ENCODE data around the gene SYT8. TPM values are rescaled to one million over a fixed set of nuclear protein-coding genes. Genes with fewer than 3 reads are reported as not detected.
"Not testable (repeated sequence)": the region's sequence is repeated elsewhere in the genome, so short reads cannot be mapped to it uniquely, and the experiment has no call there.

SYT8 gene
- total RNA-seq, 1 experiment from 2014 or later, result 1.0 TPM

DNA sequence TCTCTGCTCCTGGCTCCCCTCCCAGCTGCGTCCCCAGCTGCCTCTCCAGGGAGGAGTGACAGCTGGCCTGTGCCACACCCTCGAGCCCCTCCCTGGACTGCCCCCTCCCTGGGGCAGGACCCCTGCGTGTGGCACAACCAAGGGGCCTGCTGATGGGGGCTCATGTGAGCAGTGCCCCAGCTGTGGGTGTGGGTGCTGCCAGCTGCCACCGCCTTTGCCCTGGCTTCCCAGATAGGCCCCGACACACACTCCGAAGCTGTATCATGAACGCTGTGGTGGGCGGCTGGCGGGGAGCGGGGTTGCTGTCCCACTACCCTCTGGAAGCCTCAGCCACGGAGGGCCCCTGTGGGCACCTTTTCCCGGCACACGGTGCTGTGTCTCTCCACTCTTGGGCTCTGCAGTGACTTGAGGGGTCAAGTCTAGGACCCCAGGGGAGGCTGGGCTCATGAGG, 41.1 kb downstream of the SYT8 start:
- BruUV-seq (replicated peaks); ATAC-seq; H3K79me2 ChIP-seq (ENCODE audit: insufficient read depth, low read length); intact Hi-C loops (cut with micrococcal nuclease); H3K9ac ChIP-seq (ENCODE audit: low read length); H4K20me1 ChIP-seq (ENCODE audit: insufficient read depth); H3K27ac ChIP-seq (ENCODE audit: low read depth, low read length); H3K27me3 ChIP-seq (ENCODE audit: insufficient read depth, low read length); DNase-seq (ENCODE audit: low read depth, low spot score); H3K4me3 ChIP-seq (replicated peaks in 1 of 2; ENCODE audit: low read depth in 1 of 2, low read length in 2 of 2); POLR2A ChIA-PET; H3K9me2 ChIP-seq (ENCODE audit: insufficient read depth); H2AFZ ChIP-seq (ENCODE audit: low read depth, low read length, poor library complexity, severe bottlenecking); H3K9me3 ChIP-seq (ENCODE audit: control insufficient read depth in 1 of 2, insufficient read depth in 1 of 2, low read depth in 1 of 2, low read length in 2 of 2); H3K4me2 ChIP-seq (ENCODE audit: low read length); H3K36me3 ChIP-seq (ENCODE audit: control insufficient read depth in 1 of 2, insufficient read depth in 2 of 2, low read length in 2 of 2); H3K4me1 ChIP-seq (ENCODE audit: control insufficient read depth in 1 of 2, insufficient read depth in 2 of 2, low read length in 2 of 2): not testable (repeated sequence)
- CTCF ChIA-PET, result interaction anchor here (0.7 to 2.4 kb wide), 13 partner anchors 11 to 281 kb away, joined by 3 to 19 read pairs (median 4); partner anchors contain the start of gene SYT8
- RAD21 ChIA-PET (ENCODE audit: low non-redundant PET in 1 of 2, low total read pairs in 2 of 2, uncharacterized antibody in 2 of 2, unreplicated experiment in 2 of 2), result interaction anchor here in 1 of 2 experiments (1.0 kb wide), 1 partner anchor 40 kb away, joined by 5 read pairs; no protein-coding TSS in a partner anchor

DNA sequence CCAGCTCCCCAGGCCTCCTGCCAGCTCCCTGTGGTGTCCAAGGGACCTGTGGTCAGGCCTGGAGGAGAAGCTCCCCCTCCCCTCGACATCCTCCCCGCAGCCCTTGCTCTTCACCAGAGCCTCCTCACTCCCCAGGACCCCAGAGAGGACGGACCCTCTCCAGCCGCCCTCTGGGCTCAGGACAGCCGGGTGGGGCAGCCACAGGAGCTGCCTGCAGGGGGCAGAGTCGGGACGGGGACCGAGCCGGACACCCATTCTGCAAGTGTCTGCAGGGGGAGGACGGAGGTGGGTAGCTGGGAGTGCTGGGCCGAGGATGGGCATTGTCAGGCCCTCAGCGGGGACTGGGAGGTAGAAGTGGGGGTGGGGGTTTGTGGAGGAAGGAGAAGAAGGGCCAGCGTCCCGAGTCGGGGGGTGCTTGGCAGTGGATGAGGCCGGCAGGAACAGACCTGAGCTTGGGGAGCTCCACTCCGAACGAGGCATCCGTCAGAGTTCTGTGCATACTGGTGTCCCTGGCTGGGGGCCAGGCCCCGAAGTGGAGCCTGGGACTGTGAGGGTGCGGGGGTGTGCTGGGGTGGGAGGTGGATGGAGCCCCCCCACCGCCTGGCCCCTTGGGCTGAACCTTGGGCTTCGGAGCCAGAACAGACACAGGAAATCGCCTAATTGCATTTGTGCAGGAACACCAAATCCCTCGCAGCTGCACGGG, 41.7 kb downstream of the SYT8 start:
- TF ChIP-seq FOSL1 (IDR thresholded peaks at IDR 0.05; ENCODE audit: low read depth) (no peak), ZFX (IDR thresholded peaks at IDR 0.05) (no peak), REST (IDR thresholded peaks at IDR 0.05; ENCODE audit: low read depth) (no peak), POLR2A (IDR thresholded peaks at IDR 0.05; ENCODE audit: borderline replicate concordance, extremely low read depth, insufficient read depth, insufficient read length) (no peak), SIN3A (IDR thresholded peaks at IDR 0.05; ENCODE audit: low read depth) (no peak), CTCF (IDR thresholded peaks at IDR 0.05 in 2 of 3, conservative IDR thresholded peaks at IDR 0.05 in 1 of 3; ENCODE audit: borderline replicate concordance in 1 of 3, insufficient read depth in 1 of 3, low read depth in 2 of 3, low read length in 2 of 3) (peak; percentile 67 to 95 (median 79); a peak in 5 of 6 replicates), JUND (IDR thresholded peaks at IDR 0.05) (no peak)
- TF ChIP-seq, protein P1, sequence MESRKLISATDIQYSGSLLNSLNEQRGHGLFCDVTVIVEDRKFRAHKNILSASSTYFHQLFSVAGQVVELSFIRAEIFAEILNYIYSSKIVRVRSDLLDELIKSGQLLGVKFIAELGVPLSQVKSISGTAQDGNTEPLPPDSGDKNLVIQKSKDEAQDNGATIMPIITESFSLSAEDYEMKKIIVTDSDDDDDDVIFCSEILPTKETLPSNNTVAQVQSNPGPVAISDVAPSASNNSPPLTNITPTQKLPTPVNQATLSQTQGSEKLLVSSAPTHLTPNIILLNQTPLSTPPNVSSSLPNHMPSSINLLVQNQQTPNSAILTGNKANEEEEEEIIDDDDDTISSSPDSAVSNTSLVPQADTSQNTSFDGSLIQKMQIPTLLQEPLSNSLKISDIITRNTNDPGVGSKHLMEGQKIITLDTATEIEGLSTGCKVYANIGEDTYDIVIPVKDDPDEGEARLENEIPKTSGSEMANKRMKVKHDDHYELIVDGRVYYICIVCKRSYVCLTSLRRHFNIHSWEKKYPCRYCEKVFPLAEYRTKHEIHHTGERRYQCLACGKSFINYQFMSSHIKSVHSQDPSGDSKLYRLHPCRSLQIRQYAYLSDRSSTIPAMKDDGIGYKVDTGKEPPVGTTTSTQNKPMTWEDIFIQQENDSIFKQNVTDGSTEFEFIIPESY (IDR thresholded peaks at IDR 0.05; ENCODE audit: extremely low read depth, insufficient replicate concordance, low read length), result no peak
- H3K4me3 ChIP-seq (replicated peaks in 1 of 2; ENCODE audit: low read depth in 1 of 2, low read length in 2 of 2), result no peak overlapping the region
- no peak overlapping the region; the same call in 1 of the 2 replicates for H3K27ac ChIP-seq (ENCODE audit: low read depth, low read length)
- H4K20me1 ChIP-seq (ENCODE audit: insufficient read depth), result no peaks in the 10 kb centered on the region
- intact Hi-C loops (cut with micrococcal nuclease), result no loop called here
- no peak overlapping the region for H2AFZ ChIP-seq (ENCODE audit: low read depth, low read length, poor library complexity, severe bottlenecking)
- BruUV-seq (replicated peaks), result no TSS peak
- no peaks in the 10 kb centered on the region for H3K36me3 ChIP-seq (ENCODE audit: control insufficient read depth in 1 of 2, insufficient read depth in 2 of 2, low read length in 2 of 2)
- H3K4me1 ChIP-seq (ENCODE audit: control insufficient read depth in 1 of 2, insufficient read depth in 2 of 2, low read length in 2 of 2), result peaks cover 0 to 4% of the 10 kb centered on the region in 2 experiments; a peak in 1 of 4 replicates
- H3K9me2 ChIP-seq (ENCODE audit: insufficient read depth), result no peaks in the 10 kb centered on the region
- ATAC-seq (peak; percentile 94), DNase-seq (ENCODE audit: low read depth, low spot score) (no peak)
- no peak overlapping the region for H3K9ac ChIP-seq (ENCODE audit: low read length)
- no peaks in the 10 kb centered on the region for H3K9me3 ChIP-seq (ENCODE audit: control insufficient read depth in 1 of 2, insufficient read depth in 1 of 2, low read depth in 1 of 2, low read length in 2 of 2)
- ChIA-PET CTCF (interaction anchor here (0.7 to 2.4 kb wide), 18 partner anchors 11 to 280 kb away, joined by 3 to 19 read pairs (median 4); partner anchors contain the start of gene SYT8), POLR2A (no interaction called here), RAD21 (ENCODE audit: low non-redundant PET in 1 of 2, low total read pairs in 2 of 2, uncharacterized antibody in 2 of 2, unreplicated experiment in 2 of 2) (interaction anchor here (0.8 to 1.0 kb wide), 2 partner anchors 40 to 275 kb away, joined by 3 to 5 read pairs; no protein-coding TSS in a partner anchor)
- no peaks in the 10 kb centered on the region for H3K27me3 ChIP-seq (ENCODE audit: insufficient read depth, low read length)
- no peaks in the 10 kb centered on the region for H3K79me2 ChIP-seq (ENCODE audit: insufficient read depth, low read length)
- H3K4me2 ChIP-seq (ENCODE audit: low read length), result 0 out of 2 replicates have a peak overlapping the region, but pooled peaks have one; percentile 2
